GM12801 (cell line): ENCODE data around the gene CLEC17A.

Experiments
- TF ChIP-seq, protein P1 (sequence below): IDR thresholded peaks from one replicate; pipeline ENCODE4 v1.5.1; 2011; ENCODE audit warnings: control low read depth; ENCODE audit not compliant: insufficient read length; ENCODE audit errors: extremely low read depth

Gene CLEC17A

GRCh38 chr19:14556662-14557188 lies 26.2 kb upstream of the CLEC17A start:
- TF ChIP-seq, protein P1, sequence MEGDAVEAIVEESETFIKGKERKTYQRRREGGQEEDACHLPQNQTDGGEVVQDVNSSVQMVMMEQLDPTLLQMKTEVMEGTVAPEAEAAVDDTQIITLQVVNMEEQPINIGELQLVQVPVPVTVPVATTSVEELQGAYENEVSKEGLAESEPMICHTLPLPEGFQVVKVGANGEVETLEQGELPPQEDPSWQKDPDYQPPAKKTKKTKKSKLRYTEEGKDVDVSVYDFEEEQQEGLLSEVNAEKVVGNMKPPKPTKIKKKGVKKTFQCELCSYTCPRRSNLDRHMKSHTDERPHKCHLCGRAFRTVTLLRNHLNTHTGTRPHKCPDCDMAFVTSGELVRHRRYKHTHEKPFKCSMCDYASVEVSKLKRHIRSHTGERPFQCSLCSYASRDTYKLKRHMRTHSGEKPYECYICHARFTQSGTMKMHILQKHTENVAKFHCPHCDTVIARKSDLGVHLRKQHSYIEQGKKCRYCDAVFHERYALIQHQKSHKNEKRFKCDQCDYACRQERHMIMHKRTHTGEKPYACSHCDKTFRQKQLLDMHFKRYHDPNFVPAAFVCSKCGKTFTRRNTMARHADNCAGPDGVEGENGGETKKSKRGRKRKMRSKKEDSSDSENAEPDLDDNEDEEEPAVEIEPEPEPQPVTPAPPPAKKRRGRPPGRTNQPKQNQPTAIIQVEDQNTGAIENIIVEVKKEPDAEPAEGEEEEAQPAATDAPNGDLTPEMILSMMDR: peak; percentile 1

GRCh38 chr19:14558370-14559066 lies 24.4 kb upstream of the CLEC17A start:
- TF ChIP-seq, protein P1: no peak

DNA sequence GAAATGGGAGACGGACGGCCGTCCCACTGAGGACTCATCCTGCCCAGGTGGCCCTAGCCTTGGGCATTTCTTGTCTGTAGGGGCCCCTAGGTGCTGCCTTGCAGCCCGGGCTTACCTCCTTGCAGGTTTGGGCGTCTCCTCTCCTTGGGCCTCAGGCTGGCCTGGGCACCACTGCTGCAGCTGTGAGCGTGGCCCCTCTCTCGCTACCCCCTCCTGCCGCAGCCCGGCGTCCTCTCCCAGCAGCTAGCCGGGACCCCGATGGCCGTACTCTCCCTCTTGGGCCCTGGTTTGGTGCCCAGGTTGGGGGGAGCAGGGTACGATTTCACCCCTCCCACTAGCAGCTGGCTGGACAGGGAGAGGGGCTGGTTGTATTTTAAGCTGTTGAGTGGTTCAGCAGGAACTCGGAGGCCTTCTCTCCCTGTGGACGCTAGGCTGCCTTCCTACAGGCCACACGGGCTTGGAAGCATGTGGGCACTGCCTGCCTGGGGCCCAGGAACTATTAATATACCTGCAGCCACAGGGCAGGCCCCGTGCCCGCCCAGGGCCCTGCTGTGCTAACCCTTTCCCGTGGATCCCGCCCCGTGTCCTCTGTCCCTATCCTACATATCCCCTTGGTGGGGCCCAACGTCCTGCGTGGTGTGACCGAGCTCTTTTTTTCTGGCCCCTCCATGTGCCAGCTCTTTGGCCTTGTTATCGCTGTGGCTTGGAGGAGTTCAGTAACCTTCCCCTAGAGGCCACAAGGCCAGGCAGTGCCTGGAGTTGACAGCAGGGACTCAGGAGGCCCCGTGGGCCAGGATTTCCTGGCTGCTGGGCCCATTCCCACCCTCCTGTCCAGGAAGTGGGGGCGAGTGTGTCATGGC lies 22.7 kb upstream of the CLEC17A start:
- TF ChIP-seq, protein P1: no peak

DNA sequence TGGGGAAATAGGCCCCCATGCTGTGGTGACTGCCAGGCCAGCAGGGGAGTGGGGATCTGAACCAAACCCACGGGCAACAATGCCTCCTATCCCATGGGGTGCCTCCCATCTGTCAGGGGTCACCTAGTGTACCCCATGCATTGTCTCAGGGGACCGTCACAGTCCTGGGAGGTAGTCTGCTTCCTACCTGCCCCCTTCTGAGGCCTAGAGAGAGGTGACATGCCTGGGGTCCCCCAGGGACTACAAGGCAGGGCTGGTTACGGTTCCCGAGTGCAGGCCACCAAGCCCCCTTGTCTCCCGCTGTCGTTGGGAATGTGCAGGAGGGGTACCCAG lies 22.1 kb upstream of the CLEC17A start:
- TF ChIP-seq, protein P1: no peak

GRCh38 chr19:14561249-14561648 lies 21.6 kb upstream of the CLEC17A start:
- TF ChIP-seq, protein P1: no peak

GRCh38 chr19:14561847-14562351 lies 21.0 kb upstream of the CLEC17A start:
- TF ChIP-seq, protein P1: no peak
